Cortex of kidney (tissue), 1 donor: ENCODE results near the gene LRRC2.
"Not testable (repeated sequence)": the region's sequence is repeated elsewhere in the genome, so short reads cannot be mapped to it uniquely, and the experiment has no call there.

Experiments used
- DNase-seq: peaks from one replicate; lab custom pipeline; 2025; lab: John Stamatoyannopoulos, UW

The LRRC2 gene

GRCh38 chr3:46566040-46566641 lies at the start of gene LRRC2:
Gene LRRC2 (minus strand): TSS chr3:46566302. CDS start chr3:46551591, 14,711 bp downstream.
- DNase-seq: no peak

GRCh38 chr3:46615050-46615775 lies 49.1 kb upstream of the LRRC2 start:
- no peak for DNase-seq

GRCh38 chr3:46614431-46614830 lies 48.3 kb upstream of the LRRC2 start:
- no peak for DNase-seq

GRCh38 chr3:46613313-46614005 lies 47.4 kb upstream of the LRRC2 start:
- DNase-seq: no peak

- no peak for DNase-seq
These were observed 46.2 kb upstream of the LRRC2 start, which contains the start of gene FAM240A for GRCh38 chr3:46612324-46612723. Gene FAM240A (plus strand): TSS chr3:46612525. CDS start chr3:46612684, 159 bp downstream.

- no peak for DNase-seq
These were observed 44.0 kb upstream of the LRRC2 start for GRCh38 chr3:46609944-46610722.

- no peak for DNase-seq
These were observed 43.2 kb upstream of the LRRC2 start for GRCh38 chr3:46609212-46609721.

- no peak for DNase-seq
These were observed 41.5 kb upstream of the LRRC2 start for GRCh38 chr3:46607603-46608028.

- DNase-seq: no peak
These were observed 38.0 kb upstream of the LRRC2 start for GRCh38 chr3:46604127-46604526.

GRCh38 chr3:46603446-46604046 lies 37.4 kb upstream of the LRRC2 start:
- DNase-seq: no peak

GRCh38 chr3:46599590-46599989 lies 33.5 kb upstream of the LRRC2 start:
- no peak for DNase-seq

- no peak for DNase-seq
These were observed 29.8 kb upstream of the LRRC2 start for GRCh38 chr3:46595819-46596314.

GRCh38 chr3:46594723-46595122 lies 28.6 kb upstream of the LRRC2 start:
- no peak for DNase-seq

- no peak for DNase-seq
These were observed 27.9 kb upstream of the LRRC2 start for GRCh38 chr3:46593979-46594378.

GRCh38 chr3:46593274-46593862 lies 27.3 kb upstream of the LRRC2 start:
- DNase-seq: no peak

GRCh38 chr3:46587268-46587667 lies 21.2 kb upstream of the LRRC2 start:
- not testable (repeated sequence) for DNase-seq

GRCh38 chr3:46586738-46587246 lies 20.7 kb upstream of the LRRC2 start:
- no peak for DNase-seq

GRCh38 chr3:46585799-46586693 lies 19.9 kb upstream of the LRRC2 start:
- no peak for DNase-seq

GRCh38 chr3:46584598-46585467 lies 18.7 kb upstream of the LRRC2 start:
- no peak for DNase-seq
